ENCODE measurements around the gene NEUROD4.

Gene NEUROD4

DNA sequence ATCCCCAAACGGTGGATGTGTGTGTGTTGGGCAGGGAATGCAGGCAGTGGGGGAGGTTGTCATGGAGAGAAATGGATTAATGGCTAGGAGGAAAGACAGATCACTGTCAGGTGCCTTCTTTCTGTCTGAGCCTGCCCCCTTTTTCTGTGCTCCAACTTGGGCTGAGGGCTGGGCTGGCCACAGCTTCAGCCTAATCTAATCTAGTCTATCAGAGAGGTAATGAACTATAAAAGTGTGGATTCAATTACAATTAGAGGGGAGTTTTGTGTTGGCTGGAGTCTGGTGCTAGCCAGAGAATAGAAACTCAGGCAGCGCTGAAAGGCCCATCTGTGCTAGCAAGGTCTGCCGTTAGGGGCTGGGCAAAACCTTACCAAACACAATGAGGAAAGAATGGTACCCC lies 41.2 kb downstream of the NEUROD4 start:
- DNase-seq (ENCODE audit: low read depth) = no peak

DNA sequence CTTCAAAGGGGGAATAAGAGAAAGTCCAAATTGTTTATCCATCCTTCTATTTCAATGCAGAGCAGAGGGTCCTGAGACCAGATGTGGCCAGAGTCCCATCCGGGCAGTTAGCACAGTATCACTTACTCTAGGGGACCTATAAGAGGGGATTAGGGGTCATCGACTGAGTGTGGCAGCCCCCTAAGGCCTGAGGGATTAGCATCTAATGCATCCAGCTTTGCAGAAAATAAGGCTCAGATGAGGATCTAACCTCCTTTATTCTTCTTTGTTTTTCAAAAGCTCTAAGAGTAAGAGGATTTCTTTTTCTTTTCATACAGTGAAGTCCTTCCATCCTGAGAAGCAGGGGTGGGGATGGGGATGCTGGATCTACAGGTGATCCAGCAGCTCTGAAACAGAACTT lies 43.5 kb downstream of the NEUROD4 start:
- DNase-seq (ENCODE audit: low read depth) = no peak

DNA sequence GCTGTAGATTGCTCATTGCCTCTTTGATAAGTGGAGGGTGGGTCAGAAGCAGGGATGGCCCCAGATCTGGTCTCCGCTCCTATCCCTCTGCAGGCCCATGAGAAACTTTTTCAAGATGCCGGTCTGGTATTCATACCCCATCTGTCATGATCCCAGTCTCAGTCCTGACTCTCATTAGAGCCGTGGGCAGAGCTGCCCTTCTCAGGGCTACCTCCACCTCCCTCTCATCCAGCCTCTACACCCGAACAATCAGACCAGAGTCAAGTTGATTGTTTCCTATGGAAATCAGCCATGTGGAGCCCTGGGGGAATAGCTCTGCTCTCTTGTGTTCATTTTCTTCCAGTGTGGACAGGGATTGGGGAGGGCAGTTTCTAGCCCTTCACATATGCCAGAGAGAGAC lies 45.8 kb downstream of the NEUROD4 start:
- DNase-seq (ENCODE audit: low read depth) = no peak

DNA sequence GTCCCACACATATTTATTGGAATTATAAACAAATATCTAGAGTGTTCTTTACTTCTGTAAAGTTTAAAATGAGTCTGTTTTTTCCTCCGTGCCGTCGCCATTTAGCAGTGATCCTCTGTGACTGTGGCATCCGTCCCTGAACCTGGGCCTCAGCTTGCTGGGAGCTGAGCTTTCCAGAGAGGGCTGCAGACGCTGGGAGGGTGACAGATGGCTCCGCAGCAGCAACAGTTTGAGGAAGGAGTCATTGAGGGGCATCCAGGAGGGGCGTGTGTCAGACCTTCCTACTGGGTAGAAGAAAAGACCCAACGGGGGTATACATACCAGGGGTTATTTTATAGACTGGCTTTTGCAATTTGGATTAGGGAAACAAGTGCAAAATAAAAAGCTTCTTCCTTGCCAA lies 47.9 kb downstream of the NEUROD4 start:
- DNase-seq (ENCODE audit: low read depth) = no peak

DNA sequence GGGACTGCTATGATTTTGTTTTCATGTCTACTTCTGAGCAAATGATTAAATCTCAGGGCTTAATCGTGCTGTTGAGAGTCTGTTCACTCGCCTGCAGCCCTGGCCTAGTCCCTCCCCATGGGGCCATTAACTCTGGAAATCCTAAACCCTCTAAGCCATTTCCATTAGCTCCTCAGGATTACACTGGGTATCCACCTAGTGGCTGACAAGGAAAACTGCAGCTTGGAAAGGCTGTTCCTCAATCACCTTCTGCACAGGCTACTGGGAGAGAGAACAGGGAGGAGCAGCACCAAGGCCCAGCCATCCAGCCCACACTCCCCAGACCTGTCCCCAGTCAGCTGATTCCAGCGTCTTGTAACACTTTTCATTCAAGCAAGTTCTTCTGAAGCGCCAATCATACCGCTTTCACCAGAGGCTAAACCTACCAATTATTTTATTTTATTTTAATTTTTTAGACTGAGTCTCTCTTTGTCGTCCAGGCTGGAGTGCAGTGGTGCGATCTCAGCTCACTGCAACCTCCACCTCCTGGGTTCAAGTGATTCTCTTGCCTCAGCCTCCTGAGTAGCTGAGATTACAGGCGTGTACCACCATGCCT lies 48.7 kb downstream of the NEUROD4 start:
- DNase-seq (ENCODE audit: low read depth) = peak; percentile 11

DNA sequence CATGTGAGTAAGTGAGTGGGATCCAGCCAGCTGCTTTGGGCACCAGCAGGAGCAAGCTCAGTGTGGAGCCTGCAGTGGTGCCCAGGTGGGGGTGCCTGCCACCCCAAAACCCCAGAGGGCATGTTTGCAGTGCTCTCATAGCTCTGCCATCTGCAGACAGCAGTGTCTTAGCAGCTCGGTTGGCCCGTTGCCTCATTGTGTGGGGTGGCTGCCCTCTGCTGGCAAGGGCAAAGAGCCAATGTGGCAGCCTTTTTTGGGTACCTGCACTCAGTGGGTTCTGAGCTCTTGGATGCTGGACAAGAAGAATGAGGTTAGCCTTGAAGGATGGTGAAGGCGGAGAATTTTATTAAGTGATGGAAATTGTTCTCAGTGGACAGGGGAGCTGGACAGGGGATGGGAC lies 52.3 kb downstream of the NEUROD4 start:
- peak; percentile 26 for DNase-seq (ENCODE audit: low read depth)

DNA sequence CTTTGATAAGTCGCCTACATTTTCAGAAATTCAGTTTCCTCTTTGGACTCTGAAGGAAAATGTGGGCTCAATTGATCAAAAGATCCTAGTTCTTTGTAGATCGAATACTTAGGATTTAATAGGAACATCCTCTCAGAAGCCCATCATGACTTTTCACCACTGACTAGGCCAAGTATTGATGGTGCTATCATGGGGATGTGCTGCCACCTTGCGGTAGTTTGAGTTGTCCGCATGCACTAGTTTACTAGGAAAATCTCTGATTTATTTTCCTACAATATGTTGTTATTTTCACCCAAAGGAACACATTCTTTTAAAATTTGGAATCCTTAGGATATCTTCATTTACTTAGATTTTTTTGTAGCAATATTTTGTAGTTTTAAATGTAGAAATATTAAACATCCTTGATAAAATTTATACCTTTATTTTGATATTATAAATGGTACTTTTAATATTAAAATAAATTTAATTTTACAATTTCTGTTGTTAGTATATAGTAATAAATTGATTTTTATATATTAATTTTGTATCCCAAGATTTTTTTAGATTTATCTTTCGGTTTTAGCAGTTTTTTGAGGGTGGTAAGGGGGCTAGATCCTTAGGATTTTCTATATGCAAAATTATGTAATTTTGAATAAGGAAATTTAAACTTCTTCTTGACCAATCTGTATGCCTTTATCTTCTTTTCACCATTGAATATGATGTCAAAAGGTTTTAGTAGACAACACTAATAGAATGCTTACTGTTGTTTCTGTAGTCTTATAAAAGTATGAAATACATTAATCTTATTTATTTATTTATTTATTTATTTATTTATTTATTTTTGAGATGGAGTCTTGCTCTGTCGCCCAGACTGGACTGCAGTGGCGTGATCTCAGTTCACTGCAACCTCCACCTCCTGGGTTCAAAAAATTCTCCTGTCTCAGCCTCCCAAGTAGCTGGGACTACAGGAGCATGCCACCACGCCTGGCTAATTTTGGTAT lies 53.6 kb downstream of the NEUROD4 start:
- peak; percentile 36 for DNase-seq (ENCODE audit: low read depth)

DNA sequence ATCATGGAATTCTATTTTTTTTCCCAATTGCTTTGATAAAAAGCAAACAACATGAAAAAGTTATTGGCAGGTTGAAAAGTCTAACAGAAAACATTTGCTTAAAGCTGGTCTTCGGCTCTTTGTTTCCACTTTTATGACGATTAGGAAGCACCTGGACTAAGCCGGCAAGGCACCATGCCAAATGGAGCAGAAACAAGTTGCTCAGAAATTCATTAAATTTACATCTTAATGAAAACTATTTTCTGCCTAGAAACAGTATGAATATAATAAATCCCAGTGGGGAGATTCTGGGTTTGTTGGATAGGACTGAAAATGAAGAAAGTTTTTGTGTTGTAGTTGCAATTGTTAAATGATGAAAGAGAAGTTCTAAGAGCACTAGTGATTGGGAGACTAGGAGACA lies 55.0 kb downstream of the NEUROD4 start:
- no peak for DNase-seq (ENCODE audit: low read depth)
